ENCODE results near the gene ACSS1.
A peak's percentile ranks its signal among the peaks of the same experiment; 100 is the strongest.
"Not testable (repeated sequence)": the region's sequence is repeated elsewhere in the genome, so short reads cannot be mapped to it uniquely, and the experiment has no call there.

The ACSS1 gene

GRCh38 chr20:25009218-25010145 is 48.5 kb downstream of the ACSS1 start:
- peak; percentile 83 for DNase-seq

- no peak for DNase-seq
Measured at GRCh38 chr20:25008388-25009217, 49.3 kb downstream of the ACSS1 start.

DNA sequence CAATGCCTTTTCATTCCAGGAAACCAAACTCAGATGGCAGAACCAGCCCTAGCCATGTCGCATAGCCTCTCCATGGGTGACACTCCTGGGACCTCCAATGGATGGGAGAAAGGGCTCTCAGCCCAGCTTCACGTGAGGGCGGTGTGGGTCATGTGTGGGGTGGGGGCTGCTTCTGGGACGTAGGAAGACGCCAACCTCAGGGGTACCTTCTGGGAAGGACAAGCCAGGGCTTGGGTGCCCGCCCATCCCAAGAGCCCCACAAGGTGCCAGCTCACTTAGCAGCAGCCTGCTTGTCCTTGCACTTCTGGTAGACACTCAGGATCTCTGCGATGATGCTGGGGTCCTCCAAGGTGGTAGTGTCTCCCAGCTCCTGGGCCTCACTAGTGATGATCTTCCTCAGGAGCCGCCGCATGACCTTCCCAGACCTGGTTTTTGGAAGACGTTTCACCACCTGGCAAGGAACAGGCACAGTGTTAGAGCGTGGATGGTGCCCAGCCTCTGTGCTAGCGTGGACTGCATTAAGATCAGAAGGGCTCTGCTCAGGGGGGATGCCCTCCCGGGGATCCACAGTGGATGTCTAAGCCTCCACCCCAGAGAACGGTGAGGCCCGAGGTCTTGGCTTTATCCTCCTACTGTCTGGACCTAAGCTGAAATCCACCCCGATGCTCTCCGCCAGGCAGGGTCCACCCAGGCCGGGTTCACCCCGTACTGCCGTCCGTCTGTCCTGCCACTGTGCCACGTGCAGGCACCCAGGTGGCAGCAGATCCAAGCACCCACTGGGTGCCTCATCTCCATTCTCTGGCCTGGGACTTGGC is 50.2 kb downstream of the ACSS1 start:
- no peak for DNase-seq

GRCh38 chr20:25006431-25007167 is 51.3 kb downstream of the ACSS1 start:
- DNase-seq, result no peak

DNA sequence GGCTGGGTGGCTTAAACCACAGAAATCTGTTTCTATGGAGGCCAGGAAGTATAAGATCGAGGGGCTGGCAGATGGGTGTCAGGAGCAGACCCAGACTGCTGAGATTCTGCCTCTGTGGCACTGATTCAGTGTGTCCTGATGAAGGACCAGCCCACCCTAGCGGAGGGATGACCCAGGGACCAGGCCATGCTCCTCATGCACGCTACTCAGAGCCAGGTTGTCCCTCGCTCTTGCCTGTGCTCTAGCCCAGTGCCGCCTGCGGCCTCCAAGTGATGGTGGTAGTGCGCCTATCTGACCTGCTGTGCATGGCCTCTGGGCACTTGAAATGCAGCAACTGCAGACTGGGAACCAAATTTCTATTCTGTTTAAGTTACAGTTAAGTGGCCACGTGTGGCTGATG is 52.3 kb downstream of the ACSS1 start:
- DNase-seq, result no peak

- peak; percentile 71 for DNase-seq
Measured at GRCh38 chr20:25005220-25005619, 52.7 kb downstream of the ACSS1 start.

GRCh38 chr20:25003002-25003401 is 54.9 kb downstream of the ACSS1 start:
- DNase-seq, result no peak

DNA sequence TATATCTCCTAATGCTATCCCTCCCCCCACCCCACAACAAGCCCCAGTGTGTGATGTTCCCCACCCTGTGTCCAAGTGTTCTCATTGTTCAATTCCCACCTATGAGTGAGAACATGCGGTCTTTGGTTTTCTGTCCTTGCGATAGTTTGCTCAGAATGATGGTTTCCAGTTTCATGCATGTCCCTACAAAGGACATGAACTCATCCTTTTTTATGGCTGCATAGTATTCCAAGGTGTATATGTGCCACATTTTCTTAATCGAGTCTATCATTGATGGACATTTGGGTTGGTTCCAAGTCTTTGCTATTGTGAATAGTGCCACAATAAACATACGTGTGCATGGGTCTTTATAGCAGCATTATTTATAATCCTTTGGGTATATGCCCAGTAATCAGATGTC is 56.6 kb downstream of the ACSS1 start:
- DNase-seq, result not testable (repeated sequence)

DNA sequence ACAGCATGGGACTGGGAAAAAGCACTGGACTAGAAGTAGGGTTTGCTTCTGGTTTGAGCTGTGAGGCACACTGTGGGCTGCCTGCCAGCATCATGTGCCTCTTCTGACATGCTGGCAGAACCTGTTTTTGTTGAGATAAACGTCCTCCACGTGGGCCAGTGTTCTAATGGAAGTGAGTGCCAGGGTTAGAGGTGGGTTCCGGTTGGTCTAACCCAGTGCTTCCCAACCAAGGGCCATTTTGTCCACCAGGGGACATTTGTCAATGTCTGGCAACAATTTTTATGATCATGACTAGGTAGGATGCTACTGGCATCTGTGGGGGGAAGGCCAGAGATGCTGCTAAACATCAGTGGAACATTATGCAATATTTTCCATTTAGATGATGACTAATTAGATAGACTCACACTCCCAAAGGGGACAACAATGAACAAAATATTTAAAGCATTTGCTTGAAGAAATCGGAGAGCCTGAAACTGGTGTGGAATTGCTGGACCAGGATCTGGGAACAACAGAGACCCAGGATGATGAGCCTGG is 57.6 kb downstream of the ACSS1 start:
- DNase-seq, result peak; percentile 41

GRCh38 chr20:24999568-24999967 is 58.4 kb downstream of the ACSS1 start:
- DNase-seq, result no peak

GRCh38 chr20:24998631-24999445 is 59.1 kb downstream of the ACSS1 start:
- no peak for DNase-seq

DNA sequence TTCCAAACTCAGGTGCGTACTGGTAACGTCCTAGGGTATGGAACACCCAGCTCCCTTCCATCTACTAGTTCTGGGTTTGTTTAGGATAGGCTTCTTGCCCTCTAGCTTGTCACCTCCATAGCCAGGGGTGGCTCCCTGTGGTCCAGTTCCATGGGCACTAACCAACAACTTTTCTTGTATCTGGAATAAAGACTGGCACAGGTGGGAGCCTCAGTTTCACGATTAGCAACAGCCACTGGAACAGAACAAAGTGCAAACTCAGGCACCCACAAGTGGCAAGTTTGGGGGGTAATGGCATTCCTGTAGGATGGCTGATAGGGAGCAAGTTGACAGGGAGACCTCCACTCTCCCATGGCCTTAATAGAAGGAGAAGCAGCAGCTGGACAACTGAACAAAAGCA is 59.8 kb downstream of the ACSS1 start:
- DNase-seq, result no peak

DNA sequence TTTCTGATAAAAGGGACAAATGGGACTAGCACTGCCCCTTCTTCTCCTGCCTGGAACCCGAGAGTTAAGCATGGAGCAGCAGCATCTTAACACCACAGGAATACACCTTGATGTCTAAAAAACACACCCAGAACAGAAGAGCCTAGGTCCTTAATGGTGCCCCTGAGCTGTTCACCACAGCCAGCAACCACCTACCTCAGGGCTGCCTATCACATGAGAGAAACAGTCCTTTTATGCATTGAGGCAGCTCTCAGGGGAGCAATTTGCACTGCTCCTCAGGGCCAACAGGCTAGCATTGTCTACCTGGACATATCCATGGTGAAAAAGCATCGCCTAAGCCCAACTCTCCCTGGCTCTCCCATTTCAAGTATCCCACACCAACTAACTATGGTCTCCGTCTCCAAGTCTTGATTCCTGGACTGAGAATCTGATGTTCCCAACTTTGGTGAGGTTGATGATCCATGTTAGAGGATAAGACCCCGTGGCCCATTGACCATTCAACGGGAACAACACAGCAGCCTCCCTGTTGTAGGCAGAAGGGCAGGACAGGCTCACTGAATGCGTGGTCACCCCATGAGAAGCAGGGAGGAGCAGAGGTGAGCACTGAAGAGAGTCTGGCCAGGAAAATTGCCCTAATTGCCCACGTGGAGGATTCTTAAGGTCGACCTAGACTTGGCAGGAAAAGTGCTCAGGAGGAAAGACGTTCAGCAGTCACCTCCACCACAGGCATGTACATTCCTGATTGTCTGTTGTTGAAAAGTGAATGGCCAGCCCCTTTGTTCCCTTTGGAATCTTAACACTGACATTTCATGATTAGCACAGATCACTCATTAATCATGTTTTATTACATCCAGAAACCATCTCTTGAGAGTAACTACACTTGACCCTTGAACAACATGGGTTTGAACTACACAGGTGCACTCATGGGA is 61.2 kb downstream of the ACSS1 start:
- no peak for DNase-seq

GRCh38 chr20:24995741-24996448 is 62.0 kb downstream of the ACSS1 start:
- DNase-seq, result no peak

GRCh38 chr20:24994470-24995368 is 63.2 kb downstream of the ACSS1 start:
- peak; percentile 60 for DNase-seq

- no peak for DNase-seq
Measured at GRCh38 chr20:24994186-24994465, 63.8 kb downstream of the ACSS1 start.

- DNase-seq, result peak; percentile 56
Measured at GRCh38 chr20:24993337-24994185, 64.4 kb downstream of the ACSS1 start.

Measured in DMS79 treated with DMSO at 0.1 percent for 48 hours (cell line).